Measurements from ENCODE around the gene LHX3.

The LHX3 gene

GRCh38 chr9:136228107-136228875 is 23.4 kb upstream of the LHX3 start:
- DNase-seq (ENCODE audit: low read depth in 3 of 3, low spot score in 1 of 3) = no peak

- DNase-seq (ENCODE audit: low read depth in 3 of 3, low spot score in 1 of 3) = no peak
Measured at GRCh38 chr9:136226680-136227407, 21.9 kb upstream of the LHX3 start.

DNA sequence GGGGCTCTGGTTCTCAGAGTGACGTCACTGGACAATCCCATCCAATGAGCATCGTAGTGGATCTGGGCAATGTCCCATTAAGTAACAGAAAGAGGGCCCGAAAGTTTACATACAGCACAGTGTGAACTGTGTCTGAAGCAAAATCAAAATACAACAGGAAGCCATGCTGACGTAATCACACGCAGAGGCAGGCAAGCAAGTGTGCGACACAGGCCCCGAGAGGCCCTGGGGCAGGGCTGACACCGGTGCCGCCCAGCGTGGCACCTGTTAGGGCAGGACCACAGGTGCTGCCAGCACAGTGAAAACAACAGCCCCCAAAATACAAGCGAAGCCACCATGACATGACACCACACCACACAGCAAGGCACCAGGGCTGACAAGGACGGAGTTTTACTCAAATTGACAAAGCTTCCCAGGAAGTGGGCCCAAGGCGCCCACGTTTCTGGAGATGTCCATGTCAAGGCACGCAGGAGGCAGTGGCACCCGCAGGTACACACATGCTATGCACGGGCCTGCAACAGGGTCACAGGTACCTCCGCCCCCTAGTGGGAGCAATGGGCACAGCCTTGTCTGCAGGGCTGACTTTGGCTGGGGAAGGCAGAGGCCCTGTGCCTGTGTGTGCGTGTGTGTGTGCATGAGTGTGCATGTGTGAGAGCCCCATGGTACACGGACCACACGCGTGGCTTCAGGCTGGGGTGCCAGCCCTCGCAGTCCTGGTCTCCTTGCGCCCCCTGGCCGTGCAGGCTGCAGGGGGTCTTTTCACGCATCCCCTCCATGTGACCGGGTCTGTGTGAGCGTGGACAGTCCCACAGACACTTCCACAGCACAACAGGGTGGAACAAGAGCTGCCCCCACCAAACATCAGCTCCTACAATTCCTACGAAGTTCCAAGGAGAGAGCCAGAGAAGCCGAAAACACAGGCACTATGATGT is 21.1 kb upstream of the LHX3 start:
- peak in 2 of 3 donors; percentile 43 to 59 for DNase-seq (ENCODE audit: low read depth in 3 of 3, low spot score in 1 of 3)

GRCh38 chr9:136225366-136225747 is 20.4 kb upstream of the LHX3 start:
- no peak for DNase-seq (ENCODE audit: low read depth in 3 of 3, low spot score in 1 of 3)

- DNase-seq (ENCODE audit: low read depth in 3 of 3, low spot score in 1 of 3) = no peak
Measured at GRCh38 chr9:136223871-136224640, 19.1 kb upstream of the LHX3 start.

GRCh38 chr9:136222906-136223285 is 18.0 kb upstream of the LHX3 start:
- no peak for DNase-seq (ENCODE audit: low read depth in 3 of 3, low spot score in 1 of 3)

DNA sequence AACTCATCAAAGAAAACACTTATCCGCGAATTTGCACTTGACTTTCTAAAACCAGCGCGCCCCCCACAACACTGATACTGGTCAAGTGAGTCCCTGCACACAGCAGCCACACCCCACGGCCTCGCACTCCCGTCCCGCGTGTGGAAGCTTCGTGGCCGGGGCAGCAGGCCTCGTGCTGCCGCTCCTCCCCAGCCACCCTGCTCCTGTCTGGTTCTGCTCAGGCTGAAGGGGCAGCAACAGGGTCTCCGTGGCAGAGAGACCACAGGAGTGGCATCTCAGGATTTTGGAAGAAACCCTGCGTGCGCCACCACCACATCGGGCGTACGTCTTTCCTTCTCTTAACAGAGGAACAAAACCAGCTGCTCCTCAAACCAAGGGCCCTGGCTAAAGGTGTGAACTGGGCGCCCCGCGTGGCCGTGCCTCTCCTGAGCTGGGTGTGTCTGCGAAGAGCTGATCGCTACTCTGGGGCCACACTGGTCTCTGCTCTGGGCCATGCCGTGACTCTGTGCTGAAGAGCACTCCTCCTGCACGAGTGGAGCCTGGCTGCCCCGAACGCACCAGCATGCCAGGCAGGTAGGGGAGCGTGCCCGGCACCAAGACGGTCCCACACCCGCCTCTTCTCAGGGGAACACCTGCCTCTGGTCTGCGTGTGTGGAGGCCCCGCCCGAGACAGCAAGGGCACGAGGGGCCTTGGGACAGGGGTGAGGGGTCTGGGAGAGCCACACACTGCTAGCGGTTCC is 17.4 kb upstream of the LHX3 start:
- DNase-seq (ENCODE audit: low read depth in 3 of 3, low spot score in 1 of 3) = no peak

- DNase-seq (ENCODE audit: low read depth in 3 of 3, low spot score in 1 of 3) = no peak
Measured at GRCh38 chr9:136220017-136220729, 15.2 kb upstream of the LHX3 start.

DNA sequence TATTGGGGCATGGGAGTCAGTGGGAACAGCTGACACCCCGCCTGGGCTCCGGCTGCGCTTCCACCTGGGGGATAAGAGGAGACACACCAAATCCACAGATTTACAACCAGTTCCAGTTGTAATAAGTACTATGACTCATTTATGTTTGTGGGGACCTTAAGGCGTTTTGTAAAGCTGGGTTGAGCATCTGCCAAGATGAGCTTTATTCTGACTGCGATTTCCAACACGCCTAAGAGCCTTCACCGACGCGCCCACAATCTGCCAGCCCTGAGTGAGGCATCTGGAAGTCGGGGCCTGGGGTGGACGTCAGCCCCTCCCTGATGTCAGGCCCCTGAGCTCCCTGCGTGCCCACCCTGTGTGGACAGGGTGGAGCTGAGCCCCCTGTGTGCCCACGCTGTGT is 14.3 kb upstream of the LHX3 start:
- DNase-seq (ENCODE audit: low read depth in 3 of 3, low spot score in 1 of 3) = no peak

DNA sequence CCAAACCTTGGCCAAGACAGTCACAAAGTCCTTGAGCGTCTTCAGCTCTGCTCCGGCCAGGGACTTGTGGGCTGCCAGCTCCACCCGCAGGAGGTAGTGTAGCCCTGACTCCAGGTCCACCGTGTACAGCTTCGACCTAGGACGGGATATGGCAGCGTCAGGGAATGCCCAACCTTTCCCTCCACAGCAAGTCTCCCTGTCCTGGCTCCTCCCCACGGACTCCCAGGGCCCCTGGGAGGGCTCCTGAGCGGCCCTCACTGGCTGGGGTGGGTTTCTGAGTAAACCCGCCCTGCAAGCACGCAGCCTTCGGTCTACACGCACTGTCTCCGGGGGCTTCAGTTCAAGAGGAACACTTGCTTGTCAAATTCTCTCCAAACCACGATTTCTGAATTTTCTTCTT is 13.7 kb upstream of the LHX3 start:
- DNase-seq (ENCODE audit: low read depth in 3 of 3, low spot score in 1 of 3) = no peak

- no peak for DNase-seq (ENCODE audit: low read depth in 3 of 3, low spot score in 1 of 3)
Measured at GRCh38 chr9:136218271-136218670, 13.3 kb upstream of the LHX3 start.

DNA sequence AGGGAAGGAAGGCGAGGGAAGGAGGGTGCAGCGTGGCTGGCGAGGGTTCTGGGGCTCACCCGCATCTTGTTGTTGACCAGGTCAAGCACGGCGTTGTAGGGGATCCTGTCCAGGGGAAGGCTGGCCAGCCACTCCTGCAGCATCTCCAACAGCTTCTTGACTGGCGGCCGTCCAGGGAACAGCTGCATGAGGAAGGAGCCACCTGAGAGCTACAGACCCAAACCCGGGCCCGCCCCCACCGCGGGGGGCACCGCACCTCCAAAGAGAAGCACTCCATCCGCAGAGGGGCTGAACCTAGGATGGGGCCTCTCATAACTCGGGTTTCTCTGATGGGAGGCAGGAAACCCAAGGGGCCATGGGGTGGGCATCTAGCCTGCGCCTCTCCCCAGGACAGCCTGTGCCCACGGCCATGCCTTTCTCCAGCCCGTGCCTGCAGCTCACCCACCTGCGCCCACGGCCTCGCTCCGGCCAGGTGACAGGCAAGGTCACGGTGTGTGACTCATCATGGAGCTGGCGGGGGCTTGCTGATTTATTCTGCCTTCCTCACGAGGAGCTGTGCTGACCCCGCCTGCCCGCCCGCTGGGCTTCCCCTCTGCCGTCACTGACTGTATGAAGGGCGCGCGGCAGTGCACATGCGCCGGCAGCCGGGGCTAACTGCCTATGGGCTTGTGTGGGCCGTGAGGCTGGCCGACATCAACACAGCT is 11.8 kb upstream of the LHX3 start:
- no peak for DNase-seq (ENCODE audit: low read depth in 3 of 3, low spot score in 1 of 3)

GRCh38 chr9:136213733-136214132 is 8.8 kb upstream of the LHX3 start:
- no peak for DNase-seq (ENCODE audit: low read depth in 3 of 3, low spot score in 1 of 3)

- no peak for DNase-seq (ENCODE audit: low read depth in 3 of 3, low spot score in 1 of 3)
Measured at GRCh38 chr9:136212345-136212950, 7.5 kb upstream of the LHX3 start.

DNA sequence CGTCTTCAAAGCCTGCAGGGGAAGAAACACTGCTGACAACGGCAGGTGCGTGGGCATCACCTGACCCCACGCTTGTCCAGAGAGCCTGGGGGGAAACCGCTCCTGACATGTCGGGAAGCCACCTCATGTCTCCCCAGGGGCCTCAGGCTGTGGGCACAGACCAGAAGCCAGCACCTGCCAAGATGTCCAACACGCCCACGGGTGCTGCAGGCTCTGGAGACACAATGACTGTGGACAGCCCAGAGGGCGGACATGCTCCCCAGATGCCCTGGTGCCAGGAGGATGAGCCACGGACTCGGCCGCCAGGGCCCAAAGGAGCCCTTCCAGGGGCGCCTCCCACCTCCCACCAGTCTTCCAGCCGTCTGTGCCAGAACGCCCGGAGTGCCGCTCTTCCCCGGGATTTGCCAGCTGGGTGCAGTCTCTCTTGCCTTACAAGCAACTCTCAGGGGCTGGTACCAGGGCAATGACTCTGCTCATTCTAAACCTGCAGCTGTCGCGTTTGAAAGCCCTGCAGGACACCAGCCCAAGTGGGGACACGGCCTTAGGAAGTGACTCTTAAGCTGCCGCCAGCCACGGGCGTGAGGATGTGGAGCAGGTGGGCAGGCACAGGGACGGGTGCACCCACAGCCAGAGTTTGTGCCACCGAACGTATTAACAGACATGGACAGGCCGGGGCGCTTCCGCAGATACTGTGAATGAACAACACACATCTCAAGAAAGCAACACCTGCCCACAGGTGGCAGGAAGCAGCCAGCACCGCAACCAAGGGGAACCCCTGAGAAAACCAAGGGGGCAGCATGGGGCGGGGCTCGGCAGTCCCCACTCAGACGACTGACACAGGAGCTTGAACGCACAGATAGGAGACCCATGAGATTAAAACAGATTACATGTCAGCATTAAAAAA is 6.8 kb upstream of the LHX3 start:
- DNase-seq (ENCODE audit: low read depth in 3 of 3, low spot score in 1 of 3) = no peak

- DNase-seq (ENCODE audit: low read depth in 3 of 3, low spot score in 1 of 3) = no peak
Measured at GRCh38 chr9:136211006-136211405, 6.1 kb upstream of the LHX3 start.

DNA sequence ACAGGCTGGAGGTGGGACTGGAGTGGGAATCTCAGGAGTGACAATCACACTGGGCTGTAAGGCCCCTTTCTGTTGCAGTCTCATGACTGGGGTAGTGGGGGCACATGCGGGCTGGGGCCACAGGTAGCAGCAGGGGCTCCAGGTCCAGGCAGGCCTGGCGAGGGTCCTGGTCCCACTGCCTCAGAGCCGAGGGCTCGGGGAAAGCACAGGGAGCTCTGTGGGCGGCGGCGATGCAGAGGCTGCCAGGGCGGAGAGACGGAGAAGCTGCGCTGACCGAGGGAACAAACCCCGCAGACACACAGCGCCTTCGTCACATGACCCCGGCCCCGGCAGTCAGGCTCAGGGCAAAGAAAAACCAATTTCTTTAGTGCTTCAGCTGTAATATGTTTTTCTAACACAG is 5.3 kb upstream of the LHX3 start:
- no peak for DNase-seq (ENCODE audit: low read depth in 3 of 3, low spot score in 1 of 3)

- DNase-seq (ENCODE audit: low read depth in 3 of 3, low spot score in 1 of 3) = no peak
Measured at GRCh38 chr9:136209786-136210185, 4.9 kb upstream of the LHX3 start.
